Natural killer cell (primary cell): Measurements from ENCODE around the gene USHBP1. TPM values are rescaled to one million over a fixed set of nuclear protein-coding genes. Genes with fewer than 3 reads are reported as not detected.
A peak's percentile ranks its signal among the peaks of the same experiment; 100 is the strongest.

ENCODE experiments used
- ATAC-seq, 3 donors: fragments of 150-1000 bp in 2 of 3; fragments of 200-7000 bp in 1 of 3; cut with Tn5 transposase; 1 replicate in 1 of 3; 2 replicates in 2 of 3; pipeline ENCODE4 v1.10.0; 2021; ENCODE audit warnings: mild to moderate bottlenecking in 2 of 3, moderate library complexity in 2 of 3
- DNase-seq, 2 donors: peaks; one replicate each; pipeline versions ENCODE4 v3.0.0 to v3.0.0-alpha.2; 2013 to 2021; ENCODE audit warnings: mixed read lengths in 1 of 2
- H3K27ac ChIP-seq: one replicate; pipeline ENCODE4 v1.5.1; 2013; ENCODE audit warnings: mild to moderate bottlenecking, low read length
- H3K27me3 ChIP-seq: one replicate; pipeline ENCODE4 v1.6.1; 2013; ENCODE audit warnings: low read length; ENCODE audit not compliant: control insufficient read depth, insufficient read depth
- H3K36me3 ChIP-seq: one replicate; pipeline ENCODE4 v1.6.1; 2013; ENCODE audit warnings: low read length; ENCODE audit not compliant: control insufficient read depth, insufficient read depth
- H3K4me1 ChIP-seq: one replicate; pipeline ENCODE4 v1.6.1; 2013; ENCODE audit warnings: low read length; ENCODE audit not compliant: control insufficient read depth, insufficient read depth
- H3K4me3 ChIP-seq: one replicate; pipeline ENCODE4 v1.5.1; 2013; ENCODE audit warnings: low read length
- H3K9me3 ChIP-seq: one replicate; pipeline ENCODE4 v1.6.1; 2013; ENCODE audit warnings: low read length; ENCODE audit not compliant: control insufficient read depth, insufficient read depth
- H3K27ac Mint-ChIP-seq, 2 donors: one replicate each; pipeline ENCODE4 v1.8.0; 2022; ENCODE audit warnings: mild to moderate bottlenecking in 2 of 2, mixed read lengths in 2 of 2, moderate library complexity in 1 of 2
- H3K27me3 Mint-ChIP-seq, 2 donors: one replicate each; pipeline ENCODE4 v1.8.0; 2022; ENCODE audit warnings: low read depth in 2 of 2, mixed read lengths in 2 of 2
- H3K36me3 Mint-ChIP-seq: one replicate; pipeline ENCODE4 v1.8.0; 2022; ENCODE audit warnings: mixed read lengths
- H3K4me1 Mint-ChIP-seq, 2 donors: one replicate each; pipeline ENCODE4 v1.8.0; 2022; ENCODE audit warnings: mixed read lengths in 2 of 2
- H3K4me3 Mint-ChIP-seq: one replicate; pipeline ENCODE4 v1.8.0; 2022; ENCODE audit warnings: mild to moderate bottlenecking, moderate library complexity, mixed read lengths
- H3K9me3 Mint-ChIP-seq, 2 donors: one replicate each; pipeline ENCODE4 v1.8.0; 2022; ENCODE audit warnings: mixed read lengths in 2 of 2
- WGBS: methylation state at CpG from one replicate; pipeline ENCODE4 v1.1.7; 2013; ENCODE audit warnings: missing lambda C conversion rate; ENCODE audit not compliant: insufficient coverage; 5-methylcytosine and 5-hydroxymethylcytosine counted together
- intact Hi-C: fragments of 100-400 bp; cut with micrococcal nuclease; formaldehyde crosslinking; loops from one replicate; pipeline ENCODE4 v1.14.2; 2022
- total RNA-seq, 4 donors: library from RNA; stranded (reverse); fragments of 120-200 nt in 1 of 4; gene quantifications; one replicate each; pipeline versions ENCODE4 v1.2.3 to v1.2.4, GENCODE V29; 2013 to 2022
- TF ChIP-seq, protein P1 (sequence below): fragments of 200-600 bp; IDR thresholded peaks from one replicate; pipeline ENCODE4 v1.8.0; 2022; ENCODE audit warnings: antibody characterized with exemption

USHBP1 gene
- total RNA-seq, 3 donors from 2014 or later (not counting 1 experiment from before 2014, with no cell fraction given) = not detected

GRCh38 chr19:17210296-17210695 is 54.2 kb downstream of the USHBP1 start:
- H3K27me3 ChIP-seq = no peaks in the 10 kb centered on the region

GRCh38 chr19:17209126-17210036 is 55.2 kb downstream of the USHBP1 start:
- peak in 1 of 2 donors; percentile 46 for DNase-seq
- no peaks in the 10 kb centered on the region for H3K27me3 Mint-ChIP-seq

More at GRCh38 chr19:17210296-17210695, 54.2 kb downstream of the USHBP1 start:
- ATAC-seq (no peak), DNase-seq (no peak)
- Mint-ChIP-seq H3K4me1 (peaks cover 8 to 16% of the 10 kb centered on the region in 2 donors), H3K27me3 (no peaks in the 10 kb centered on the region), H3K36me3 (no peaks in the 10 kb centered on the region), H3K4me3 (no peak overlapping the region), H3K9me3 (no peaks in the 10 kb centered on the region), H3K27ac (peak overlapping the region in 1 of 2 donors; percentile 24)
- Histone ChIP-seq H3K4me1 (peaks cover 11% of the 10 kb centered on the region), H3K4me3 (no peak overlapping the region), H3K27ac (no peak overlapping the region), H3K9me3 (no peaks in the 10 kb centered on the region), H3K36me3 (peaks cover 54% of the 10 kb centered on the region)
- WGBS = 96% methylated on average over 13 of the region's 14 CpGs
- intact Hi-C loops = no loop called here
- TF ChIP-seq, protein P1, sequence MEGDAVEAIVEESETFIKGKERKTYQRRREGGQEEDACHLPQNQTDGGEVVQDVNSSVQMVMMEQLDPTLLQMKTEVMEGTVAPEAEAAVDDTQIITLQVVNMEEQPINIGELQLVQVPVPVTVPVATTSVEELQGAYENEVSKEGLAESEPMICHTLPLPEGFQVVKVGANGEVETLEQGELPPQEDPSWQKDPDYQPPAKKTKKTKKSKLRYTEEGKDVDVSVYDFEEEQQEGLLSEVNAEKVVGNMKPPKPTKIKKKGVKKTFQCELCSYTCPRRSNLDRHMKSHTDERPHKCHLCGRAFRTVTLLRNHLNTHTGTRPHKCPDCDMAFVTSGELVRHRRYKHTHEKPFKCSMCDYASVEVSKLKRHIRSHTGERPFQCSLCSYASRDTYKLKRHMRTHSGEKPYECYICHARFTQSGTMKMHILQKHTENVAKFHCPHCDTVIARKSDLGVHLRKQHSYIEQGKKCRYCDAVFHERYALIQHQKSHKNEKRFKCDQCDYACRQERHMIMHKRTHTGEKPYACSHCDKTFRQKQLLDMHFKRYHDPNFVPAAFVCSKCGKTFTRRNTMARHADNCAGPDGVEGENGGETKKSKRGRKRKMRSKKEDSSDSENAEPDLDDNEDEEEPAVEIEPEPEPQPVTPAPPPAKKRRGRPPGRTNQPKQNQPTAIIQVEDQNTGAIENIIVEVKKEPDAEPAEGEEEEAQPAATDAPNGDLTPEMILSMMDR = no peak

GRCh38 chr19:17206736-17207581 is 57.6 kb downstream of the USHBP1 start:
- H3K27ac Mint-ChIP-seq = no peak overlapping the region
- H3K27me3 ChIP-seq = no peaks in the 10 kb centered on the region
- H3K4me1 ChIP-seq = peaks cover 3% of the 10 kb centered on the region
- no peak overlapping the region for H3K4me3 ChIP-seq
- no peaks in the 10 kb centered on the region for H3K36me3 Mint-ChIP-seq
- intact Hi-C loops = no loop called here
- no peak for ATAC-seq
- TF ChIP-seq, protein P1 = no peak
- H3K4me3 Mint-ChIP-seq = no peak overlapping the region
- no peak overlapping the region for H3K27ac ChIP-seq
- H3K9me3 ChIP-seq = no peaks in the 10 kb centered on the region
- peaks cover 0 to 4% of the 10 kb centered on the region in 2 donors for H3K4me1 Mint-ChIP-seq
- no peak for DNase-seq
- H3K9me3 Mint-ChIP-seq = no peaks in the 10 kb centered on the region
- H3K36me3 ChIP-seq = peaks cover 67% of the 10 kb centered on the region
- WGBS = 93% methylated on average over 24 of the region's 25 CpGs
- no peaks in the 10 kb centered on the region for H3K27me3 Mint-ChIP-seq

More at GRCh38 chr19:17209126-17210036, 55.2 kb downstream of the USHBP1 start:
- intact Hi-C loops = no loop called here
- Histone ChIP-seq H3K9me3 (no peaks in the 10 kb centered on the region), H3K27me3 (no peaks in the 10 kb centered on the region), H3K36me3 (peaks cover 57% of the 10 kb centered on the region), H3K27ac (no peak overlapping the region), H3K4me1 (peaks cover 5% of the 10 kb centered on the region), H3K4me3 (no peak overlapping the region)
- no peaks in the 10 kb centered on the region for H3K9me3 Mint-ChIP-seq
- H3K4me1 Mint-ChIP-seq = peaks cover 0 to 6% of the 10 kb centered on the region in 2 donors
- ATAC-seq = peak in 2 of 3 donors; percentile 18 to 33
- no peak overlapping the region for H3K4me3 Mint-ChIP-seq
- WGBS = 88% methylated on average over 28 of the region's 28 CpGs
- no peaks in the 10 kb centered on the region for H3K36me3 Mint-ChIP-seq
- TF ChIP-seq, protein P1 = no peak
- peak overlapping the region; percentile 35 to 62 for H3K27ac Mint-ChIP-seq
